H9 (cell line): ENCODE results near the gene MALAT1. TPM values are rescaled to one million over a fixed set of nuclear protein-coding genes. Genes with fewer than 3 reads are reported as not detected.

ENCODE experiments used
- DNase-seq: peaks from one replicate; pipeline ENCODE4 v3.0.0-alpha.2; 2017
- H2AFZ ChIP-seq: one replicate; pipeline ENCODE4 v1.6.1; 2013; ENCODE audit warnings: mild to moderate bottlenecking, low read length, control low read depth, moderate library complexity
- H2AK5ac ChIP-seq: 2 replicates; pipeline ENCODE4 v1.6.1; 2013; ENCODE audit warnings: low read length, control low read depth, mixed read lengths; ENCODE audit not compliant: insufficient read length
- H2BK120ac ChIP-seq: one replicate; pipeline ENCODE4 v1.6.1; 2013; ENCODE audit warnings: low read depth, mild to moderate bottlenecking, low read length, control low read depth, inconsistent platforms; ENCODE audit not compliant: poor library complexity, severe bottlenecking
- H2BK12ac ChIP-seq: 2 replicates; pipeline ENCODE4 v1.6.1; 2013; ENCODE audit warnings: low read length, control low read depth, mixed read lengths, low read depth; ENCODE audit not compliant: insufficient read length
- H2BK15ac ChIP-seq: 2 replicates; pipeline ENCODE4 v1.6.1; 2013; ENCODE audit warnings: low read depth, low read length, control low read depth
- H2BK20ac ChIP-seq: one replicate; pipeline ENCODE4 v1.6.1; 2013; ENCODE audit warnings: low read depth, mild to moderate bottlenecking, low read length, control low read depth, inconsistent platforms; ENCODE audit not compliant: poor library complexity, severe bottlenecking
- H2BK5ac ChIP-seq: 2 replicates; pipeline ENCODE4 v1.6.1; 2013; ENCODE audit warnings: low read length, control low read depth, mixed read lengths; ENCODE audit not compliant: insufficient read length
- H3K14ac ChIP-seq: 2 replicates; pipeline ENCODE4 v1.6.1; 2013; ENCODE audit warnings: low read length, control low read depth; ENCODE audit not compliant: insufficient read depth
- H3K18ac ChIP-seq: 2 replicates; pipeline ENCODE4 v1.6.1; 2013; ENCODE audit warnings: low read depth, mild to moderate bottlenecking, mixed read lengths, low read length, control low read depth; ENCODE audit not compliant: insufficient read length
- H3K23ac ChIP-seq: 2 replicates; pipeline ENCODE4 v1.6.1; 2013; ENCODE audit warnings: low read length, control low read depth, mixed read lengths, low read depth; ENCODE audit not compliant: insufficient read length
- H3K23me2 ChIP-seq: 2 replicates; pipeline ENCODE4 v1.6.1; 2013; ENCODE audit warnings: low read depth, mild to moderate bottlenecking, mixed read lengths, low read length, control low read depth; ENCODE audit not compliant: insufficient read length, poor library complexity, severe bottlenecking
- H3K27ac ChIP-seq: 2 replicates; pipeline ENCODE4 v1.5.1; 2013; ENCODE audit warnings: low read length, control low read depth, mixed read lengths, low read depth; ENCODE audit not compliant: insufficient read length
- H3K27me3 ChIP-seq: 2 replicates; pipeline ENCODE4 v1.6.1; 2013; ENCODE audit warnings: low read length, control low read depth, inconsistent platforms; ENCODE audit not compliant: insufficient read depth
- H3K4ac ChIP-seq: 2 replicates; pipeline ENCODE4 v1.6.1; 2013; ENCODE audit warnings: low read depth, mild to moderate bottlenecking, control low read depth, inconsistent platforms, low read length, moderate library complexity
- H3K4me1 ChIP-seq: 2 replicates; pipeline ENCODE4 v1.6.1; 2013; ENCODE audit warnings: low read length, control low read depth, inconsistent platforms; ENCODE audit not compliant: insufficient read depth
- H3K4me2 ChIP-seq: 2 replicates; pipeline ENCODE4 v1.6.1; 2013; ENCODE audit warnings: low read length, control low read depth, mixed read lengths; ENCODE audit not compliant: insufficient read length, insufficient read depth
- H3K56ac ChIP-seq: 2 replicates; pipeline ENCODE4 v1.6.1; 2013; ENCODE audit warnings: low read depth, mild to moderate bottlenecking, mixed read lengths, low read length, control low read depth; ENCODE audit not compliant: insufficient read length
- H3K79me1 ChIP-seq: 2 replicates; pipeline ENCODE4 v1.6.1; 2013; ENCODE audit warnings: low read depth, mild to moderate bottlenecking, moderate library complexity, low read length, control low read depth, inconsistent platforms; ENCODE audit not compliant: insufficient read depth, poor library complexity, severe bottlenecking
- H3K79me2 ChIP-seq: 2 replicates; pipeline ENCODE4 v1.6.1; 2013; ENCODE audit warnings: low read length, control low read depth, inconsistent platforms; ENCODE audit not compliant: insufficient read depth
- H3K9ac ChIP-seq: 2 replicates; pipeline ENCODE4 v1.6.1; 2013; ENCODE audit warnings: low read length, control low read depth, mixed read lengths; ENCODE audit not compliant: insufficient read length; ENCODE audit errors: extremely low read depth
- H3K9me3 ChIP-seq: one replicate; pipeline ENCODE4 v1.6.1; 2013; ENCODE audit warnings: low read depth, low read length, inconsistent platforms; ENCODE audit not compliant: control insufficient read depth
- H3T11ph ChIP-seq: one replicate; pipeline ENCODE4 v1.6.1; 2013; ENCODE audit warnings: mild to moderate bottlenecking, low read length, control low read depth, inconsistent platforms
- H4K20me1 ChIP-seq: one replicate; pipeline ENCODE4 v1.6.1; 2013; ENCODE audit not compliant: control insufficient read depth, insufficient read length, insufficient read depth
- H4K5ac ChIP-seq: 2 replicates; pipeline ENCODE4 v1.6.1; 2013; ENCODE audit warnings: low read depth, mild to moderate bottlenecking, mixed read lengths, low read length, control low read depth; ENCODE audit not compliant: insufficient read length
- H4K8ac ChIP-seq: replicated peaks from 2 replicates; pipeline ENCODE4 v1.6.1; 2013; ENCODE audit warnings: low read length, control low read depth, mixed read lengths, low read depth; ENCODE audit not compliant: insufficient read length
- H4K91ac ChIP-seq: 2 replicates; pipeline ENCODE4 v1.6.1; 2013; ENCODE audit warnings: low read depth, mild to moderate bottlenecking, moderate library complexity, mixed read lengths, low read length, control low read depth; ENCODE audit not compliant: insufficient read length
- H3K27ac Mint-ChIP-seq, 3 experiments: 2 replicates in 2 of 3; 3 replicates in 1 of 3; pipeline ENCODE4 v1.8.0; 2020 to 2021; ENCODE audit warnings: mixed read lengths in 3 of 3, mild to moderate bottlenecking in 1 of 3, moderate library complexity in 1 of 3
- H3K27me3 Mint-ChIP-seq: 2 replicates; pipeline ENCODE4 v1.8.0; 2021; ENCODE audit warnings: low read depth, mild to moderate bottlenecking, moderate library complexity, mixed read lengths
- H3K36me3 Mint-ChIP-seq, 3 experiments: 2 replicates in 2 of 3; 3 replicates in 1 of 3; pipeline ENCODE4 v1.8.0; 2020 to 2021; ENCODE audit warnings: low read depth in 3 of 3, mixed read lengths in 3 of 3; ENCODE audit not compliant: insufficient read depth in 1 of 3
- H3K4me1 Mint-ChIP-seq, 2 experiments: 2 replicates each; pipeline ENCODE4 v1.8.0; 2020; ENCODE audit warnings: mixed read lengths in 2 of 2
- H3K4me3 Mint-ChIP-seq, 2 experiments: 2 replicates in 1 of 2; 3 replicates in 1 of 2; pipeline ENCODE4 v1.8.0; 2020 to 2021; ENCODE audit warnings: mild to moderate bottlenecking in 2 of 2, mixed read lengths in 2 of 2, moderate library complexity in 1 of 2
- H3K9me3 Mint-ChIP-seq, 2 experiments: 2 replicates in 1 of 2; 3 replicates in 1 of 2; pipeline ENCODE4 v1.8.0; 2020; ENCODE audit warnings: mild to moderate bottlenecking in 2 of 2, mixed read lengths in 2 of 2, moderate library complexity in 1 of 2
- CTCF ChIP-seq: fragments of 200-600 bp; sonication (generic); conservative IDR thresholded peaks from 3 replicates; pipeline ENCODE4 v1.8.0; 2021; ENCODE audit warnings: antibody characterized with exemption, mild to moderate bottlenecking
- WGBS: extraction: QIAGEN DNeasy Blood & Tissue Kit; methylation state at CpG from one replicate; pipeline ENCODE4 v1.1.7; 2013; ENCODE audit warnings: missing lambda C conversion rate, low lambda C conversion rate, mixed read lengths; ENCODE audit not compliant: insufficient read length; ENCODE audit errors: extremely low coverage; 5-methylcytosine and 5-hydroxymethylcytosine counted together
- total RNA-seq: library from RNA; stranded (reverse); gene quantifications from 2 replicates; pipeline ENCODE4 v1.2.1, GENCODE V29; 2021

The MALAT1 gene
- total RNA-seq, 1 experiment from 2014 or later: 1,934 TPM

GRCh38 chr11:65489706-65490320 lies 9.0 kb upstream of the MALAT1 start:
- H3K9ac ChIP-seq: no peak overlapping the region
- H3K4ac ChIP-seq: peak overlapping the region; percentile 7; the same call in 1 of the 2 replicates
- Mint-ChIP-seq H3K9me3 (no peaks in the 10 kb centered on the region; a peak in 1 of 5 replicates), H3K27ac (peak overlapping the region; percentile 46 to 100 (median 100); a peak in 6 of 7 replicates), H3K36me3 (no peaks in the 10 kb centered on the region; a peak in 1 of 7 replicates), H3K4me3 (peak overlapping the region in 1 of 2 experiments; percentile 78; a peak in 3 of 5 replicates), H3K4me1 (peaks cover 87 to 92% of the 10 kb centered on the region in 2 experiments), H3K27me3 (peaks cover 2% of the 10 kb centered on the region; the same call in 1 of the 2 replicates)
- no peaks in the 10 kb centered on the region for H3K27me3 ChIP-seq
- peak overlapping the region; percentile 89 for H3K18ac ChIP-seq
- H3K27ac ChIP-seq: peak overlapping the region; percentile 95
- H2AFZ ChIP-seq: no peak overlapping the region
- no peak overlapping the region for H3K4me2 ChIP-seq
- peak overlapping the region; percentile 6 for H2AK5ac ChIP-seq
- peak overlapping the region; percentile 98 for H3K14ac ChIP-seq
- H2BK5ac ChIP-seq: no peak overlapping the region
- peaks cover 13% of the 10 kb centered on the region for H3K23me2 ChIP-seq
- no CpG with 5 or more reads among the region's 8 CpGs for WGBS
- H2BK120ac ChIP-seq: no peak overlapping the region
- no peak overlapping the region for H3K23ac ChIP-seq
- H3K79me1 ChIP-seq: no peaks in the 10 kb centered on the region
- peak overlapping the region; percentile 38 for H4K91ac ChIP-seq
- no peak overlapping the region for H4K8ac ChIP-seq
- H3K9me3 ChIP-seq: no peaks in the 10 kb centered on the region
- no peaks in the 10 kb centered on the region for H3K79me2 ChIP-seq
- DNase-seq: peak; percentile 53
- TF ChIP-seq CTCF: no peak
- H2BK20ac ChIP-seq: no peak overlapping the region
- H4K20me1 ChIP-seq: no peaks in the 10 kb centered on the region
- H3T11ph ChIP-seq: no peak overlapping the region
- peaks cover 36% of the 10 kb centered on the region for H3K4me1 ChIP-seq
- no peak overlapping the region for H3K56ac ChIP-seq
- no peak overlapping the region for H4K5ac ChIP-seq
- peak overlapping the region; percentile 16 for H2BK12ac ChIP-seq
- no peak overlapping the region for H2BK15ac ChIP-seq
